ENCODE measurements around the gene C10orf88. TPM values are rescaled to one million over a fixed set of nuclear protein-coding genes. Genes with fewer than 3 reads are reported as not detected.
"Not testable (repeated sequence)": the region's sequence is repeated elsewhere in the genome, so short reads cannot be mapped to it uniquely, and the experiment has no call there.

C10orf88 gene
- total RNA-seq, 1 donor from 2014 or later, result 14.0 TPM

DNA sequence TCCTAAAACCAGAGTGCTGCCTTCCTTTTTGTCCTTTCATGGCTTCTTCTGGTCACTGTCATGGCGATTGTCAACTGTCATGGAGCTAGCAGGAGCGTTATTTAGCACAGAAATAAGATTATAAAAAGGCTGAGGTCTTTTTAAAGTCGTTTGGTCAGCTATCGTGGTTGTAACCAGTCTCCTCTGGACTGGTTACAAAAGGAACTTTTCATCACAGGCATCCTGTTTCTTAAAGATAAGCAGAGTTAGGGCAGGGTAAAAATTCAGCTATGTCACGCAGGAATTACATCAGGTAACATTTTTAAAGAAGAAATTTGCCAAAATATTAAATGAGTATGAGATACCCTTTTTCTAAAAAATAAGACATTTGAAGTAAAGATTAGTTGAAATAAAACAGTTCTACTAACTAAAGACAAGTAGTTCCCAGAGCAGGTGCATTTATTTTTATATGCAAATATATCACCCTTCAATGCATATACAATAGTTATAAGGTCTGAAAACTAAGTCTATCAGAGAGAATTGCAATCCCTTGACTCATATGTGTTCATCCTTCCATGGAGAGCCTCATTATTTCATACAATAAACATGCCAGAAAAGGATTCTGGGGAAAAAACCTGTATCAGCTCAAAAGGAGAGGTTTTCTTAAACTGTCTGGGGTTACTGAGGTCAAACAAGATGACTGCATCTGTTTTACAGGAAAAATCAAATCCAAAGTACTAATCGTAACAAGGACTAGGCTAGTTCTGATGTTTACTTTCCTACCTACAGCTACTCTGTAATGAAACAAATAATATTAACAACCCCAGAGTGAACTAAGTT is 22.7 kb downstream of the C10orf88 start:
- no peaks in the 10 kb centered on the region for H3K9me3 Mint-ChIP-seq (ENCODE audit: unreplicated experiment)

DNA sequence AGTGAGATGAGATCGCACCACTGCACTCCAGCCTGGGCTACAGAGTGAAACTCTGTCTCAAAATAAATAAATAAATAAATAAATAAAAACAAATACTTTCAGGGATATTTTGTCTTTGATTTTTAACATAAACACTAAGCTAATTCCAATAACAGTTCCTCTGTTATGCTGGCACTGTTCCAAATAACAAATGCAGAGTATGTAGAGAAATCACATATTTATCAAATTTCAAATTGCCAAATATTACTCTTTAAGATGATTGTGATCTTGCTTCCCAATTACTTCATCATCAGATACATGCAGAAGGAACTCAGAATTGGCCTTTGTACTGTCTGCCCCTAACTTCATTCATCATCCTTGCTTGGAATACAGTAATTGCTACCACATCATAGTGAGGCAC is 23.9 kb downstream of the C10orf88 start:
- Mint-ChIP-seq H3K27ac (ENCODE audit: unreplicated experiment) (no peak overlapping the region), H3K27me3 (ENCODE audit: unreplicated experiment) (no peaks in the 10 kb centered on the region), H3K4me3 (ENCODE audit: unreplicated experiment) (no peak overlapping the region), H3K4me1 (ENCODE audit: low read depth, unreplicated experiment) (no peaks in the 10 kb centered on the region), H3K9me3 (ENCODE audit: unreplicated experiment) (no peaks in the 10 kb centered on the region), H3K36me3 (ENCODE audit: unreplicated experiment) (no peaks in the 10 kb centered on the region)
- TF ChIP-seq, protein P1, sequence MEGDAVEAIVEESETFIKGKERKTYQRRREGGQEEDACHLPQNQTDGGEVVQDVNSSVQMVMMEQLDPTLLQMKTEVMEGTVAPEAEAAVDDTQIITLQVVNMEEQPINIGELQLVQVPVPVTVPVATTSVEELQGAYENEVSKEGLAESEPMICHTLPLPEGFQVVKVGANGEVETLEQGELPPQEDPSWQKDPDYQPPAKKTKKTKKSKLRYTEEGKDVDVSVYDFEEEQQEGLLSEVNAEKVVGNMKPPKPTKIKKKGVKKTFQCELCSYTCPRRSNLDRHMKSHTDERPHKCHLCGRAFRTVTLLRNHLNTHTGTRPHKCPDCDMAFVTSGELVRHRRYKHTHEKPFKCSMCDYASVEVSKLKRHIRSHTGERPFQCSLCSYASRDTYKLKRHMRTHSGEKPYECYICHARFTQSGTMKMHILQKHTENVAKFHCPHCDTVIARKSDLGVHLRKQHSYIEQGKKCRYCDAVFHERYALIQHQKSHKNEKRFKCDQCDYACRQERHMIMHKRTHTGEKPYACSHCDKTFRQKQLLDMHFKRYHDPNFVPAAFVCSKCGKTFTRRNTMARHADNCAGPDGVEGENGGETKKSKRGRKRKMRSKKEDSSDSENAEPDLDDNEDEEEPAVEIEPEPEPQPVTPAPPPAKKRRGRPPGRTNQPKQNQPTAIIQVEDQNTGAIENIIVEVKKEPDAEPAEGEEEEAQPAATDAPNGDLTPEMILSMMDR (IDR thresholded peaks at IDR 0.05; ENCODE audit: partially characterized antibody, unreplicated experiment), result no peak
- no peak for DNase-seq

More for the DNA sequence above, 22.7 kb downstream of the C10orf88 start:
- TF ChIP-seq, protein P1 (IDR thresholded peaks at IDR 0.05; ENCODE audit: partially characterized antibody, unreplicated experiment), result no peak
- H3K4me1 Mint-ChIP-seq (ENCODE audit: low read depth, unreplicated experiment), result no peaks in the 10 kb centered on the region
- H3K4me3 Mint-ChIP-seq (ENCODE audit: unreplicated experiment), result no peak overlapping the region
- no peak overlapping the region for H3K27ac Mint-ChIP-seq (ENCODE audit: unreplicated experiment)
- H3K27me3 Mint-ChIP-seq (ENCODE audit: unreplicated experiment), result no peaks in the 10 kb centered on the region
- no peaks in the 10 kb centered on the region for H3K36me3 Mint-ChIP-seq (ENCODE audit: unreplicated experiment)
- DNase-seq, result no peak

DNA sequence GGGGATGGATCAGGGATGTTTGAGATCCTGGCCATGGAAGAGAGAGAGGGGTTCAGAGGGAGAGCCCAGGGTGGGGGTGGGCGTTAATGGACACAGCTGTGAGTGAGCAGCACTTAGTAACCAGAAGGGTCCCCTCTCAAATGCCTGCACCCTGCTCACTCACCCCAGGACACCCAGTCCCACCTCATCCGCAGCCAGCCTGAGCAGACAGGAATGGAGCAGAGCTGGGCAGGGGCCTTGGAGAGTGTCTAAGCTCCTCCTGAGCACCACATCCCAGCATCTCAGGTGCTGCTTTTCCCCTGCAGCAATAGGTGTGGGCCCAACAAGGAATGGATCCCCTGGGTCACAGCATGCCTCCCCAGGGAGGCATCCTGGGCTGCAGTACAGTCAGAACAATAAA is 38.3 kb downstream of the C10orf88 start:
- H3K27ac Mint-ChIP-seq (ENCODE audit: unreplicated experiment), result no peak overlapping the region
- H3K4me3 Mint-ChIP-seq (ENCODE audit: unreplicated experiment), result no peak overlapping the region
- H3K4me1 Mint-ChIP-seq (ENCODE audit: low read depth, unreplicated experiment), result peaks cover 7% of the 10 kb centered on the region
- TF ChIP-seq, protein P1 (IDR thresholded peaks at IDR 0.05; ENCODE audit: partially characterized antibody, unreplicated experiment), result no peak
- peaks cover 7% of the 10 kb centered on the region for H3K36me3 Mint-ChIP-seq (ENCODE audit: unreplicated experiment)
- peaks cover 2% of the 10 kb centered on the region for H3K9me3 Mint-ChIP-seq (ENCODE audit: unreplicated experiment)
- peaks cover 3% of the 10 kb centered on the region for H3K27me3 Mint-ChIP-seq (ENCODE audit: unreplicated experiment)
- DNase-seq, result no peak

DNA sequence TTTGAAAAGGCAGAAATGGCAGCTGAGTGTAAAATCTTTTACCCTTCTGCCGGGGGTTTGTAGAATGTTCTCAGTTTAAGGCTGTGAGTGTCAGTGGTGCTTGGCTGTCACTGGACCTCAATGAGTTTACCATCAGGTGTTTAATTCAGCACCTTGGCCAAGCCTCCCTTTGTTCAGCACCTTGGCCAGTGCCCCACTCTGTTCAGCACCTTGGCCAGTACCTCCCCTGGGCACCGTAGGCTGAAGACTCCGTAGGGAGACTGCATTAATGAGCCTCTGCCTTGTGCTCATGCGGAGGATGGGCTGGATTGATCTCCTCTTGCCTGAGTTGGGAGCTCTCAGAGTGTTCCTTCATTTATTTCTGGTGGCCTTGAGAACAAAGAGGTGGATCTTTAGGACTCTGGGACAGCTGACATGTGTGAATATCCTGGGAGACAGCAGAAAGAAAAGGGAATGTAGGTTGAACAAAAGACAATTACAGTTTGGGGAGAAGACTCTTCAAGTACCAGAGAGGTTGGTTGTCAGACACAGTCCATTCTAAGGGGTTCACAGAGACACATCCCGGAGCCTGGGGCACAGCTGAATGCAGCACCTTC is 42.0 kb downstream of the C10orf88 start:
- H3K4me3 Mint-ChIP-seq (ENCODE audit: unreplicated experiment), result no peak overlapping the region
- peaks cover 3% of the 10 kb centered on the region for H3K27me3 Mint-ChIP-seq (ENCODE audit: unreplicated experiment)
- H3K36me3 Mint-ChIP-seq (ENCODE audit: unreplicated experiment), result peaks cover 7% of the 10 kb centered on the region
- H3K27ac Mint-ChIP-seq (ENCODE audit: unreplicated experiment), result no peak overlapping the region
- peaks cover 7% of the 10 kb centered on the region for H3K4me1 Mint-ChIP-seq (ENCODE audit: low read depth, unreplicated experiment)
- TF ChIP-seq, protein P1 (IDR thresholded peaks at IDR 0.05; ENCODE audit: partially characterized antibody, unreplicated experiment), result no peak
- DNase-seq, result no peak
- peaks cover 3% of the 10 kb centered on the region for H3K9me3 Mint-ChIP-seq (ENCODE audit: unreplicated experiment)

DNA sequence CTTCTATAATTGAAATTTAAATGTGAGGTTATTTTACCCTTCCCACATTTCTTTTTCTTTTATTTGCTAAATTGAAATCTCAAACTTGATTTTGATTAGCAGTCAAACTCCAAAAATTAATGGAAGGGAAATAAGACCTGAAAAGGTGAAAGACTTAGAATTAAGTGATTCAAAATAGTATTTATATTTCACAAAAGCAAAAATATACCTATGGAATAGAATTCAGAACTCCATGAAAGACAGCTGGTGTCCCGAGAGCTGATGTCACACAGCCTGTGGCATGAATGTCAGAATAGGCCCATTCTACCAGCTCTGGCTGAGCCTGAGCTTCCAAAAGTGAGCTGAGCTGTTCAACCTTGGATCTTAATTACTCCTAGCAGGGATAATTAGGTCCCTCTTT is 43.7 kb downstream of the C10orf88 start, which contains the start of gene FAM24A:
Gene FAM24A (plus strand): TSS at position 301 of the 400 bp plus-strand sequence. CDS start 1,025 bp downstream, outside the sequence.
- H3K36me3 Mint-ChIP-seq (ENCODE audit: unreplicated experiment), result no peaks in the 10 kb centered on the region
- peaks cover 7% of the 10 kb centered on the region for H3K4me1 Mint-ChIP-seq (ENCODE audit: low read depth, unreplicated experiment)
- no peak within 1 kb of the TSS for H3K4me3 Mint-ChIP-seq (ENCODE audit: unreplicated experiment)
- H3K27me3 Mint-ChIP-seq (ENCODE audit: unreplicated experiment), result peaks cover 3% of the 10 kb centered on the region
- TF ChIP-seq, protein P1 (IDR thresholded peaks at IDR 0.05; ENCODE audit: partially characterized antibody, unreplicated experiment), result no peak
- no peak within 1 kb of the TSS for H3K27ac Mint-ChIP-seq (ENCODE audit: unreplicated experiment)
- DNase-seq, result no peak
- peaks cover 1% of the 10 kb centered on the region for H3K9me3 Mint-ChIP-seq (ENCODE audit: unreplicated experiment)

DNA sequence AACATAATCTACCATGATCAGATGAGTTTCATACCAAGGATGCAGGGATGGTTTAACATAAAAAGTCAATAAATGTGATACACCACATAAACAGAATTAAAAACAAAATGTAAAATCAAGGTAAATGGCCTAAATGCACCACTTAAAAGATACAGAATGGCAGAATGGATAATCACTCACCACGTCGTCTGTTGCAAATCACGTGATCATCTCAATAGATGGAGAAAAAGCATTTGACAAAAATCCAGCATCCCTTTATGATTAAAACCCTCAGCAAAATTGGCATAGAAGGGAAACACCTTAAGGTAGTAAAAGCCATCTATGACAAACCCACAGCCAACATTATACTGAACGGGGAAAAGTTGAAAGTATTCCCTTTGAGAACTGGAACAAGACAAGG is 50.2 kb downstream of the C10orf88 start:
- H3K4me1 Mint-ChIP-seq (ENCODE audit: low read depth, unreplicated experiment); H3K9me3 Mint-ChIP-seq (ENCODE audit: unreplicated experiment); H3K4me3 Mint-ChIP-seq (ENCODE audit: unreplicated experiment); H3K27me3 Mint-ChIP-seq (ENCODE audit: unreplicated experiment); H3K36me3 Mint-ChIP-seq (ENCODE audit: unreplicated experiment); DNase-seq; H3K27ac Mint-ChIP-seq (ENCODE audit: unreplicated experiment): not testable (repeated sequence)
